NB4 (cell line): ENCODE data around the gene TRIM34.

Source experiments
- POLR2A ChIP-seq: IDR thresholded peaks from 2 replicates; pipeline ENCODE4 v1.6.1; 2011; ENCODE audit warnings: mild to moderate bottlenecking; ENCODE audit not compliant: insufficient read length; ENCODE audit errors: extremely low read depth
- TF ChIP-seq, protein P1 (sequence below): IDR thresholded peaks from one replicate; pipeline ENCODE4 v1.5.1; 2012; ENCODE audit warnings: low read depth, low read length
- TF ChIP-seq, protein P2 (sequence below): IDR thresholded peaks from 2 replicates; pipeline ENCODE4 v1.6.1; 2011; ENCODE audit warnings: low read depth, low read length

DNA sequence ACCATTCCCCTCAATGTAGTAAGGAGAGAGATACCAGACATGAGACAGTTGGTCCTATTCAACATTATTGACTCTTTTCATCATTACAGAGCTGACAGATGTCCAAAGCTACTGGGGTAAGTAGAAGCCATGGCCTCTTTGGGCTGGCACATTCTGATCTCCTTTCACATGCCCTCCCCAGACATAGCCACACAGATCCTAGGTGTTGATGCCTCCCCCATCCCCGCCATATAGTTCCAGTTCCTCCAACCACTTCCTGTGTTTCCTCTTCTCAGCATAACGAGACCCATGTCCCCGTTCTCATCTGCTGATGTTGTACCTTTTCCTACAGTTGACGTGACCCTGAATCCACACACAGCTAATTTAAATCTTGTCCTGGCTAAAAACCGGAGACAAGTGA is 14.4 kb upstream of the TRIM34 start:
- TF ChIP-seq, protein P1, sequence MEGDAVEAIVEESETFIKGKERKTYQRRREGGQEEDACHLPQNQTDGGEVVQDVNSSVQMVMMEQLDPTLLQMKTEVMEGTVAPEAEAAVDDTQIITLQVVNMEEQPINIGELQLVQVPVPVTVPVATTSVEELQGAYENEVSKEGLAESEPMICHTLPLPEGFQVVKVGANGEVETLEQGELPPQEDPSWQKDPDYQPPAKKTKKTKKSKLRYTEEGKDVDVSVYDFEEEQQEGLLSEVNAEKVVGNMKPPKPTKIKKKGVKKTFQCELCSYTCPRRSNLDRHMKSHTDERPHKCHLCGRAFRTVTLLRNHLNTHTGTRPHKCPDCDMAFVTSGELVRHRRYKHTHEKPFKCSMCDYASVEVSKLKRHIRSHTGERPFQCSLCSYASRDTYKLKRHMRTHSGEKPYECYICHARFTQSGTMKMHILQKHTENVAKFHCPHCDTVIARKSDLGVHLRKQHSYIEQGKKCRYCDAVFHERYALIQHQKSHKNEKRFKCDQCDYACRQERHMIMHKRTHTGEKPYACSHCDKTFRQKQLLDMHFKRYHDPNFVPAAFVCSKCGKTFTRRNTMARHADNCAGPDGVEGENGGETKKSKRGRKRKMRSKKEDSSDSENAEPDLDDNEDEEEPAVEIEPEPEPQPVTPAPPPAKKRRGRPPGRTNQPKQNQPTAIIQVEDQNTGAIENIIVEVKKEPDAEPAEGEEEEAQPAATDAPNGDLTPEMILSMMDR: no peak
- TF ChIP-seq, protein P2, sequence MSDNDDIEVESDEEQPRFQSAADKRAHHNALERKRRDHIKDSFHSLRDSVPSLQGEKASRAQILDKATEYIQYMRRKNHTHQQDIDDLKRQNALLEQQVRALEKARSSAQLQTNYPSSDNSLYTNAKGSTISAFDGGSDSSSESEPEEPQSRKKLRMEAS: no peak
- TF ChIP-seq POLR2A: no peak
